Stimulated activated CD4-positive, alpha-beta T cell treated with anti-CD3 and anti-CD28 coated beads, Interleukin-4, amount 100 ng/mL, for 24 hours (primary cell): ENCODE results near the gene CTBP1.

ENCODE experiments used
- DNase-seq: peaks from one replicate; pipeline ENCODE4 v3.0.0-alpha.2; 2020

CTBP1 gene

DNA sequence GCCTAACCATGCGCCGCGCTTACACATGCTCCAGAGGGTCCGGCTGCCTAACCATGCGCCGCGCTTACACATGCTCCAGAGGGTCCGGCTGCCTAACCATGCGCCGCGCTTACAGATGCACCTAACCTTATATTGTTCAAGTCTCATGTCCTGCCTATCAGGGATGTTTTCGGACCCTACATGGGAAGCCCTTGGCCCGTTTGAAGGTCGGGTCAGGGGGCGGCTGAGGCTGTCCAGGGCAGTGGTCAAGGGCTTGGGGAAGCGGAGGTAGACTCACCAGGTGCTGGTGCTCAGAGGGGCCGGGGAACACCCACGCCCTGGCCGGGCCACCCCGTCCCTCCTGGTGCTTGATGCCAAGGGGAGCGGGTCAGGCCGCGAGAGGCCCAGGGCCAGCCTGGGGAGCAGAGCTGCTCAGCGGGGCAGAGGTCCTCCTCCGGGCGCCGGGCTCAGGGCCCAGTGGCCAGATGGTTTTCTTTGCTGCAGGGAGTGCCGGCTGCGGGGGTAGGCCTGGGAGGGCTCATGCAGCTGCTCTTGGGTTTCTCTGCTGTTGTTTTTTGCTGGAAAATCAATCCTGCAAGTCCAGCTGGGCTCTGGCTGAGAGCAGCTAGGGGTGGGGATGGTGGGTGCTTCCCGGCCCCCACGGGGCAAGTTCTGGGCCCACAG lies 41.2 kb downstream of the CTBP1 start:
- no peak for DNase-seq

GRCh38 chr4:1207157-1207470 lies 41.8 kb downstream of the CTBP1 start:
- DNase-seq, result no peak

GRCh38 chr4:1206299-1207156 lies 42.4 kb downstream of the CTBP1 start:
- DNase-seq, result no peak

DNA sequence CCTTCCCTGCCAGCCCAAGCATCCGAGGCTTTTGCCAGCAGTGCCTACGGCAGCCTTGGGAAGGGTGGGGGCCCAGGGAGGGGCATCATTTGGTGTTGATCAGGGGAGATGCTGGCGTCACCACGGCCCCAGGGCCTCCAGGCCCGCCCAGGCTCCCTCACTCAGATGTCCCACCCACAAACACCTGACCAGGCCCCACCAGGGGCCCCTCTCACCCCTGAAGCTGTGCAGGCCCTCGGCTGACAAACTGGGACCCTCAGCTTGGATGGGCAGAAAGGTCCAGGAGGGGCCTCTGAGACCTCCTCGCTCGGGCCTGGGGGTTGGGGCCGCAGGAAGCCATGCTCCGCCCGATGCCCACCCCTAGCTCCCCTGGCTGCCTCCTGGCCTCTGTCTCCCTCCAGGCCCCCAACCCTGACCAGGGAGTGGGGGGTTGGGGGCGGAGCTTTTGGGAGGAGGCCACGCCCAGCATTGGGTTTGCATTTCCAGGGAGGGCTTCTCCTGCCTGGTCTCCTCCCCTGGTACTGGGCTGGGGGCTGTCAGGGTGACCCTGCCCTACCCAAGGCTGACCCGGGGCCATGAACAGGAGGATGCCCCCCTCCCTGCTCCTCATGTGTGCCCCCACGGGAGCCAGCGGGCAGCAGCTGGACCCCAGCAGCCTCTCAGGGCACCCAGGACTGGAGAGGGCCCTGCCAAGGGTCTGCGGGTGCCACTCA lies 43.2 kb downstream of the CTBP1 start:
- no peak for DNase-seq

GRCh38 chr4:1204828-1205585 lies 43.9 kb downstream of the CTBP1 start:
- peak; percentile 2 for DNase-seq

DNA sequence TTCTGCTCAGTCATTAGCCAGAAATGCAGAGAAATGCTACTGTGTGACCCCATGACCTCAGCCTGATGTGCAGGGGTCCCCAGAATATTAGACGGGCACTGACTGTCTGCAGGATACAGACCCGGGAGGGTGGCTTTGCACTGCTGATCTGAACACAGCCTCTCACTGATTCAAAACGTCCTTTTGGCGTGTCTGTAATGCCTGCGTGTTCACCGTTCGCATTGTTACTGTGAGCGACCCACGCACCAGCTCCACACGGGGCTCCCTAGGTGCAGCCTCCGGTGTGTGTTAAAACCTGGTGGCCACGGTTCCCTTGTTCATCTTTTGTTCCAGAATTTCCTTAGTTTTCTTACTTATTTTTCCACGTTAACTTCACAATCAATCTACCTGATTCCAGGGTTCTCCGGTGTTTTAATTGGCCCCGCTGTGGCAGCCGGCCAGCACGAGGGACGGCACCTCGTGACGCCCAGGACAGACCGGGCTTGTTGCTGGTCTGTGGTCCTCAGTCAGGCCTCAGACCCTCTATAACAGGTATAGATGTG lies 44.6 kb downstream of the CTBP1 start:
- no peak for DNase-seq

DNA sequence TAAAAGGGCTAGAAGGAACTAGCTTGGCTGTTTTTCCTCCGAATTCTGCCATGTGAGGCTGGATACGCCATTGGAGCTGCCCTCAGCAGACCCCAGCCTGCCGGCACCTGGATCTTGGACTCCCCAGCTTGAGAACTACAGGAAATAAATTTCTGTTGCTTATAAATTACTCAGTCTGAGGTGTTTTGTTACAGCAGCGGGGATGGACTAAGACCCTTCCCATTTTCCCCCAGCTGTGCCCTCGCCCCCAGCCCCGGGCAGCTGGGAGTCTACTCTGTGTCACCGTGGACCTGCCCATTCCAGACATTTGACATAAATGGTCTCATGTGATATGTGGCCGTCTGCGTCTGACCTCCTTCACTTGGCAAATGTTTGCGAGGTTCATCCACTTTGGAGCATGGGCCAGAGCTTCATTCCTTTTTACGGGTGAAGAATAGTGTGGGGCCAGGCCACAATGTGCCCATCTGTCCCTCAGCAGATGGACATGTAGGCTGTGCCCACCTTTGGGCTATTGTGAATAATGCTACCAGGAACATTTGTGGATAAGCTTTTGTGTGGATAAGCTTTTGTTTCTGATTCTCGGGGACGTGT lies 45.8 kb downstream of the CTBP1 start:
- no peak for DNase-seq

DNA sequence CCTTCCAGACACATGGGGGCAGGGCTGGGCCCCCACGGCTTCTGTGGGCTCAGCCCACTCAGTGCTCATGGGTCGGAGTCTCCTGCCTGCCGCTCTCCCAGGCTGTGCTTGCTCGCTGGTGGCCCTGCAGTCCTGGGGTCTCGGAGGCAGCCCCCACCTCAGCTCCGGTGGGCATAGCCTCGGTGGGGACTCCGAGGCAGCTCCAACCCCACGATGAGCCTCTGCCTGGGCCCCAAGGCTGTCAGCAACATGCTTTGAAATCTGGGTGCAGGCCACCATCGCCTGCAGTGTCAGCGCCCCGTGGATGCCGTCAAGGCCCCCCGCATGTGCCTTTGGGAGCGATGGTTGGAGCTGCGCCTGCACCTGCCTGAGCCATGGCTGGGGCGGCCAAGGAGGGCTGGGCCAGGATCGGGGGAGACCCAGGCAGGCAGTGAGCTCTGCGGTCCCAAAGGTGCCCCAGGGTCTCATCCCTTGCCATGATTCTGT lies 46.4 kb downstream of the CTBP1 start:
- DNase-seq, result no peak

DNA sequence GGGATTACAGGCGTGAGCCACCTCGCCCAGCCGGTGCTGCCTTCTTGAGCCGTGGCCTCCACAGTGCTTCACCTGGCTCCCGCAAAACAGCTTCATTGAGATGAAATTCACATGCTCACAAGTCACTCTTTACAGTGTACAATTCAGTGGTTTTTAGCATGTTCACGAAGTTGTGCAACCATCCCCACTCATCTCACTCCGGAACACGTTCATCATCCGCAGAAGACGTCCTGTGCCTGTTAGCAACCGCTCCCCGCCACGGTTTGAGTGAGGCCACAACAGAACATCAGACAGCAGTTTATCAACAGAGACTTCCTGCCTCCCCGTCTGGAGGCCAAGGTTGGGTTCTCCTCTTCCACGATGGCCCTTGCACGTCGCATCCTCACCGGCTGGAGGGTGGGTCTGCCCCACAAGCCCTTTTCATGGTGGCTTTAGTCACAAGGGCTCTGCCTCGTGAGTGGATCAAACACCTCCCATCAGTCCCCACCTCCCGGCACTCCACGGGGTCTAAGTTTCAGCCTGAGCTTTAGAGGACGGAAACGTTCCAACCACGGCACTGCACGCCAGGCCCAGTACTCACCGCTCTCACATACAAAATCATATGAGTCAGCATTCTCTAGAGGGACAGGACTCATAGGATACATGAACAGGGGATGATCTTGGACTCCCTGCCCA lies 46.9 kb downstream of the CTBP1 start:
- peak; percentile 78 for DNase-seq

GRCh38 chr4:1200425-1201035 lies 48.4 kb downstream of the CTBP1 start:
- DNase-seq, result no peak

- DNase-seq, result no peak
Measured at GRCh38 chr4:1199556-1200331, 49.2 kb downstream of the CTBP1 start.

- no peak for DNase-seq
Measured at GRCh38 chr4:1198098-1198844, 50.7 kb downstream of the CTBP1 start.

- no peak for DNase-seq
Measured at GRCh38 chr4:1196421-1197183, 52.3 kb downstream of the CTBP1 start.

DNA sequence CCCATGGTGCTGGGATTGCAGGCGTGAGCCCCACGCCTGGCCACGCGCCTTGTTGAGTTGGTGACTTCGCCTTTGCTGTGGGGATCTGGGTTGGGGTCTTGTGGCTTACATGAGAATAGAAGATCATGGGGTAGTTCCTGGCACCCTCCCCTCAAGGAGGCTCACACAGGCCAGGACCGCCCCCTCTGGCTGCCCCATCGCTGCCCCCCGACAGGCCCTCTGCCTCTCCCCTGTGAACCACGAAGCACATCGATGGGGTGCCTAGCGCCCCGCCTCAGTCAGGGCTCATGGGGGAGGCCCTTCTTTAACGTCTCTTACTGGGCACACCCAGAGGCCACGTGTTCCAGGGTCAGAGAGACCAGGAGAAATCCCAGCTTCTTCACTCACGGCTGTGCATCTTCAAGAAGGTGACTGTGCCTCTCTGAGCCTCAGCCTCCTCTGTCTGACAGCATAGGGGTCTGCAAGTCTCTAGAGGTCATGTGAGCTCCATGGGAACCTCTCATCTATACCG lies 53.0 kb downstream of the CTBP1 start:
- no peak for DNase-seq

- no peak for DNase-seq
Measured at GRCh38 chr4:1195109-1195671, 53.7 kb downstream of the CTBP1 start.

DNA sequence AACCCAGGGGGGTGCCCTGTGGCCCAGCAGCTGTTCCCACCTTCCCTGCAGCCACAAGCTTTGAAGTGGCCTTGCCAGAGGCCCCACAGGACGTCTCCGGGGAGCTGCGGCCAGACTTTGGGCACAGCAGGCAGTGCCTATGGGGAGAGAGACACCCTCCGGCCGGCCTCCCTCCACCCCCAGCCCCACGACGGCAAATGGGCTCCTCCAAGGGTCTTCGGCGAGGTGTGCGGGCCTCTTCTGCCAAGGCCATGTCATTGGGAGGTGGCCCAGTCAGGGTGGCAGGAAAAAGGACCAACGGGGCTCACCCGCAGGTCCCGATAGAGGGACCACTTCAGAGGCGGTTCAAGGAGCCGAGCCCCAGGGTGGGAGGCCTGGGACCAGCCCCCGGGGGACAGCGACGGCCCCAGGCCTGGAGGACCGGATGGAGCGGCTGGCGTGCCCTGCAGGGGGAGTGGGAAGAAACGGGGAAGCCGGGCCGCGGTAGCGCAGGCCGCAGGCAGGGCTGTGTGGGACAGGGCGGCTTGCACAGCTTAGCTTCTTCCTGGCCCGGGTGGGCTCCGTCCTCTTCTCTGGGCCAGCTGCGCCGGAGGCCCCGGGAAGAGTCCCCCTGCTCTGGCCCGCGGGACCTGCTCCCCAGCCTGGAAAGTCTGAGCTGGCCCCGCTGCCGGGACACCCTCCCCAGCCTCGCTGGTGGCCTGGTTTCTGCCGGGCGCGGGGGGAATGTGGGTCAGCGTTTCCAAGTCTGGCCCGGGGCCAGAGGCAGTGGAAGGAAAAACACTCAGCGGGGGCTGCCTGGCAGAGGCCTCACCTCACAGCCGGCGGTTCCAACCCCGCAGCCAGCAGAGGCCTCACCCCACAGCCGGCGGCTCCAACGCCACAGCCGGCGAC lies 54.7 kb downstream of the CTBP1 start:
- no peak for DNase-seq
